Lower leg skin (tissue), 4 donors: ENCODE results near the gene C14orf119. TPM values are rescaled to one million over a fixed set of nuclear protein-coding genes. Genes with fewer than 3 reads are reported as not detected.
A peak's percentile ranks its signal among the peaks of the same experiment; 100 is the strongest.

Experiments used
- DNase-seq, 2 donors: peaks; one replicate each; pipeline ENCODE4 v3.0.0-alpha.2; 2019; ENCODE audit warnings: low spot score in 2 of 2
- H3K4me3 ChIP-seq: fragments of 200-600 bp; sonication (generic); 2 replicates; pipeline ENCODE4 v1.5.1; 2017; ENCODE audit warnings: mild to moderate bottlenecking, low read depth; ENCODE audit not compliant: poor library complexity, severe bottlenecking
- CTCF ChIP-seq, 3 donors: fragments of 450-650 bp; IDR thresholded peaks; one replicate each; pipeline ENCODE4 v1.5.1; 2016; ENCODE audit warnings: antibody characterized with exemption in 3 of 3, mild to moderate bottlenecking in 3 of 3, moderate library complexity in 2 of 3
- POLR2A ChIP-seq, 2 donors: fragments of 450-650 bp; IDR thresholded peaks; one replicate each; pipeline ENCODE4 v1.6.1; 2016 to 2017; ENCODE audit warnings: antibody characterized with exemption in 2 of 2, mild to moderate bottlenecking in 1 of 2, moderate library complexity in 1 of 2
- WGBS, 2 donors: methylation state at CpG; one replicate each; pipeline ENCODE4 v1.1.5; 2018; 5-methylcytosine and 5-hydroxymethylcytosine counted together
- intact Hi-C: fragments of 100-400 bp; cut with DNase I; formaldehyde crosslinking; loops from one replicate; pipeline ENCODE4 v1.15.0; 2023; ENCODE audit warnings: low total_unique reads
- total RNA-seq, 4 donors: library from RNA; depleted of rRNA; stranded (reverse); fragments of >200 nt; gene quantifications; one replicate each; pipeline ENCODE4 v1.1.0, GENCODE V29; 2016

C14orf119 gene
- total RNA-seq, 4 donors from 2014 or later: 14.5 to 29.8 (median 19.7) TPM

- peak within 1 kb of the TSS; percentile 65 for H3K4me3 ChIP-seq
- WGBS, 2 donors: 0 to 1% methylated on average over 38 to 44 of the region's 55 CpGs
- intact Hi-C loops: no loop called here
- peak in 1 of 3 donors; percentile 28 for TF ChIP-seq CTCF (IDR thresholded peaks at IDR 0.05)
- TF ChIP-seq POLR2A (IDR thresholded peaks at IDR 0.05): peak in 1 of 2 donors; percentile 80
- peak in 1 of 2 donors; percentile 76 for DNase-seq
Observed at GRCh38 chr14:23094666-23095195, 574 bp upstream of the C14orf119 start, which contains the start of gene ACIN1. TSS of gene ACIN1 (minus strand) at chr14:23095136. CDS start at chr14:23095112, 24 bp downstream.

GRCh38 chr14:23097786-23098185, 2.5 kb downstream of the C14orf119 start:
- DNase-seq: no peak
- H3K4me3 ChIP-seq: no peak overlapping the region
- TF ChIP-seq POLR2A (IDR thresholded peaks at IDR 0.05) (no peak), CTCF (IDR thresholded peaks at IDR 0.05) (no peak)
- 88 to 89% methylated on average over 7 of the region's 7 CpGs for WGBS, 2 donors
- intact Hi-C loops: no loop called here

GRCh38 chr14:23099212-23099861, 4.0 kb downstream of the C14orf119 start:
- WGBS, 2 donors: 87 to 88% methylated on average over 10 of the region's 10 CpGs
- no peak for DNase-seq
- TF ChIP-seq POLR2A (IDR thresholded peaks at IDR 0.05) (no peak), CTCF (IDR thresholded peaks at IDR 0.05) (no peak)
- H3K4me3 ChIP-seq: no peak overlapping the region
- intact Hi-C loops: no loop called here

- no peak overlapping the region for H3K4me3 ChIP-seq
- TF ChIP-seq POLR2A (IDR thresholded peaks at IDR 0.05) (no peak), CTCF (IDR thresholded peaks at IDR 0.05) (no peak)
- WGBS, 2 donors: 78 to 89% methylated on average over 6 of the region's 6 CpGs
- peak in 1 of 2 donors; percentile 45 for DNase-seq
- intact Hi-C loops: no loop called here
Observed at GRCh38 chr14:23101213-23101970, 6.1 kb downstream of the C14orf119 start.

GRCh38 chr14:23101986-23102625, 6.8 kb downstream of the C14orf119 start:
- TF ChIP-seq POLR2A (IDR thresholded peaks at IDR 0.05): no peak
- TF ChIP-seq CTCF (IDR thresholded peaks at IDR 0.05): no peak
- intact Hi-C loops: no loop called here
- DNase-seq: peak in 1 of 2 donors; percentile 68
- H3K4me3 ChIP-seq: no peak overlapping the region
- WGBS, 2 donors: 75 to 85% methylated on average over 10 of the region's 10 CpGs
